Gastroesophageal sphincter (tissue), 3 donors: ENCODE results near the gene NXPE3.

Source experiments
- EP300 ChIP-seq: sonication (generic); formaldehyde crosslinking; IDR thresholded peaks from one replicate; pipeline ENCODE4 v1.6.1; 2017; ENCODE audit warnings: antibody characterized with exemption, mild to moderate bottlenecking
- POLR2A ChIP-seq, 2 donors: fragments of 450-650 bp; IDR thresholded peaks; one replicate each; pipeline ENCODE4 v1.6.1; 2017; ENCODE audit warnings: antibody characterized with exemption in 2 of 2, mild to moderate bottlenecking in 2 of 2, moderate library complexity in 1 of 2
- TF ChIP-seq, protein P1 (sequence below), 4 experiments: fragments of 200-600 bp in 2 of 4; fragments of 450-650 bp in 2 of 4; sonication (generic) in 1 of 4; IDR thresholded peaks; one replicate each; pipeline ENCODE4 v1.5.1; 2017 to 2019; ENCODE audit warnings: antibody characterized with exemption in 4 of 4, mild to moderate bottlenecking in 2 of 4, moderate library complexity in 2 of 4

DNA sequence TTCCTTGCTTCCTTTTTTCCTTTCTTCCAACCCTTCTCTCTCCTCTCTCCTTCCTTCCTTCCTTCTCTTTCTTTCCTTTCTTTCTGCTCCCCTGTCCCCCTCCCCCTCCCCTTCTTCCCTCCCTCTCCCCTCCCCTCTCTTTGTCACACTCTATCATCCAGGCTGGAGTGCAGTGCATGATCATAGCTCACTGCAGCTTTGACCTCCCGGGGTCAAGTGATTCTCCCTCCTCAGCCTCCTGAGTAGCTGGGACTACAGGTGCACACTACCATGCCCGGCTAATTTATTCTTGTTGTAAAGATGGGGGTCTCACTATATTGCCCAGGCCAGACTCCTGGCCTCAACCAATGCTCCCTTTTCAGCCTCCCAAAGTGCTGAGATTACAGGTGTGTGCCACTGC lies 89.0 kb downstream of the NXPE3 start:
- TF ChIP-seq, protein P1, sequence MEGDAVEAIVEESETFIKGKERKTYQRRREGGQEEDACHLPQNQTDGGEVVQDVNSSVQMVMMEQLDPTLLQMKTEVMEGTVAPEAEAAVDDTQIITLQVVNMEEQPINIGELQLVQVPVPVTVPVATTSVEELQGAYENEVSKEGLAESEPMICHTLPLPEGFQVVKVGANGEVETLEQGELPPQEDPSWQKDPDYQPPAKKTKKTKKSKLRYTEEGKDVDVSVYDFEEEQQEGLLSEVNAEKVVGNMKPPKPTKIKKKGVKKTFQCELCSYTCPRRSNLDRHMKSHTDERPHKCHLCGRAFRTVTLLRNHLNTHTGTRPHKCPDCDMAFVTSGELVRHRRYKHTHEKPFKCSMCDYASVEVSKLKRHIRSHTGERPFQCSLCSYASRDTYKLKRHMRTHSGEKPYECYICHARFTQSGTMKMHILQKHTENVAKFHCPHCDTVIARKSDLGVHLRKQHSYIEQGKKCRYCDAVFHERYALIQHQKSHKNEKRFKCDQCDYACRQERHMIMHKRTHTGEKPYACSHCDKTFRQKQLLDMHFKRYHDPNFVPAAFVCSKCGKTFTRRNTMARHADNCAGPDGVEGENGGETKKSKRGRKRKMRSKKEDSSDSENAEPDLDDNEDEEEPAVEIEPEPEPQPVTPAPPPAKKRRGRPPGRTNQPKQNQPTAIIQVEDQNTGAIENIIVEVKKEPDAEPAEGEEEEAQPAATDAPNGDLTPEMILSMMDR (IDR thresholded peaks at IDR 0.05) = no peak
- TF ChIP-seq EP300 (no peak), POLR2A (IDR thresholded peaks at IDR 0.05) (no peak)
